ENCODE measurements around the gene CAMSAP1.

The CAMSAP1 gene

GRCh38 chr9:135793221-135794056 is 113.9 kb downstream of the CAMSAP1 start:
- DNase-seq (ENCODE audit: extremely low read depth in 1 of 2, low read depth in 1 of 2) = no peak

DNA sequence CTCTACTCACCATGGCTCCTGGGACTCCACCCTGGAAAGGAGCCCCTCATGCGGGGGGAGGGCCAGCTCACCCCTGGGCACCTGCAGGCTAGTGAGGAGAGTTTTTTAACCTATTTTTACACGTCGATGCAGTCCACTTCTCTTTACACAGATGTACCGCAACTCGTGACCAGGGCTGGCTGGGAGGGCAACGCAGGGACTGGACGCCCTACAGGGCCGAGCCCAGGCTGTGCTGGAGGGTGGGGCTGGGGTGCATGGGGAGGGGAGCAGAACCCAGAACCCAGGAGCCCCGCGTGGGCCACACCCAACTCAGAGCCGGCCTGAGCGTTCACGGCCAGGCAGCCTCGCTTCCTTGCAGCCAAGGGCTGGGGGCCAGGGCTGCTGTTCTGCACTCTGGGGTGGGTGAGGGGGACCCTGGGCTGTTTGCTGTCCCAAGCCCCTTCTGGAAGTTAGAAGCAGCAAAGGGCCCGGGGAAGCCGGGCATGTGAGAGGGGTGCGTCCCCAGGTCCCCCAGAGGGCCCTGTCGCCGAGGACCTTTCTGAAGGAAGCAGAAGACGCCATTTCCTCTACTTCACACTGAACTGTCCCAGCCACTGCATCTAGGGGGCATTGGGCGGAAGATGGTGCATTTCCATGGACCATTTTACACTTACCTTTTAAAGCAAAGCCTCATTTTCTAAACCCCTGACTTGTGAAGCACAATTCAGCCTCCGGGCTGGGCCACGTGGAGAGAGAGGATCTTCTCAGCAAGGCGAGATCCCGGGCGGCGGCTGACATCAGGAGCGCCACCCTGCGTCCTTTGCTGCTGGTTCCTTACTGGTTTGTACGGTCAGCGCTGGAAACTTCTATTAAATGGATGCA is 114.8 kb downstream of the CAMSAP1 start:
- DNase-seq (ENCODE audit: extremely low read depth in 1 of 2, low read depth in 1 of 2) = no peak

GRCh38 chr9:135791431-135792267 is 115.7 kb downstream of the CAMSAP1 start:
- DNase-seq (ENCODE audit: extremely low read depth in 1 of 2, low read depth in 1 of 2) = no peak

DNA sequence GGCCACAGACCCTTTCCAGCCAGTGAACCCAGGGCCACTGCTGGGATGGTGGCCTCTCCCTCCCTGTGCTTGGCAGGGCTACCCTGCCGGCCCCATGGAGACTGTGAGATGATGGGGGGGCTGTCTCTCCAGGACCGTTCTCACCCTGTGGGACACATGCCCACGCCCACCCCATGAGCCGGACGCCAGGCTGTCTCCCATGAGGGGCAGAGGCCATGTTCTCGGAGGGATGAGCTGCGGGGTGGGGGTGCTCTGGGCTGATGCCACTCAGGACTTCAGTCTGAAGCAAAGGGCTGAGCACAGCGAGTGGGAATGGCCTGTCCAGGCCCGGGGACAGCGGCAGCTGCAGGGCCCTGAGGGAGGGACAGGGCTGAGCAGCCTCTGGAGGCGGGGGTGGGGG is 116.5 kb downstream of the CAMSAP1 start:
- DNase-seq (ENCODE audit: extremely low read depth in 1 of 2, low read depth in 1 of 2) = no peak

DNA sequence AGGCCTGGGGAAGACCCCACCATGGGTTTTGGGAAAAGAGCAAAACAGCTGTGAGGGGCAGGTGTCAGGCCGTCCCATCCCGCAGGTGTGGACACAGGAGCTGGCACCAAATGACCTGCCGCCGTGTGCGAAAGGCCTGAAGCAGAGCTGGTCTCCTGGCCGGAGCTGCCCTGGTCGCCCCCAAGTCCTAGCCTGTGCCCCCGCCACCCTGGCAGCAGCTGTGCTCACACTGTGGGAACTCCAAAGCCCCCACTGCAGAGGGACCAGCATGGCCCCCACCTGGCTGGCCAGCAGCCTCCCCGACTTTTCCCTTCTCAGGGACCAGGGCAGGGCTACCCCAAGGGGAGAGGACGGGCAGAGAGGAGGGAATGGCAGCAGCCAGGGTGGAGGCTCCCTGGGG is 117.0 kb downstream of the CAMSAP1 start:
- DNase-seq (ENCODE audit: extremely low read depth in 1 of 2, low read depth in 1 of 2) = no peak

DNA sequence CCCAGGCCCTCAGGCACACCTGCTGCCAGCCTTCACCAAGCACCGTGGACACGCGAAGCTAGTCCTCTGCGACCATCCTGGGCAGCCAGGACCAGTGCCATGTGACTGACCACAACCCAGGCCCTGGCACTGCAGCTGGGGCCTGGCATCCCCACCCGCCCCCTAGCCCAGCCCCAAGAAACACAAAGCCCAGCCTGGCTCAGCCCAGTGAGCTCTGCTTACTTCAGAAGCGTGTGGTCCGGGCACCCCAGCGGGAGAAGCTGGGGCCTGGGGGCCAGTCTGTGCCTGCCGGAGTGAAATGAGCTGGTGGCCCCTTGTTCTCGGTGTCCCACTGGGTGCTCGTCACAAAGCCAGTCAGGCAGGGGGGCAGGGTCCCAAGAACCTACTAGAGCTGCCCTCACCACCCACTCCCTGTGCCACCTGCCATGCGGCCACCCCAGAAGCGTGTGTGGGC is 117.5 kb downstream of the CAMSAP1 start:
- DNase-seq (ENCODE audit: extremely low read depth in 1 of 2, low read depth in 1 of 2) = no peak

- DNase-seq (ENCODE audit: extremely low read depth in 1 of 2, low read depth in 1 of 2) = no peak
Observed at GRCh38 chr9:135788576-135789300, 118.6 kb downstream of the CAMSAP1 start.

GRCh38 chr9:135787776-135788575 is 119.4 kb downstream of the CAMSAP1 start:
- DNase-seq (ENCODE audit: extremely low read depth in 1 of 2, low read depth in 1 of 2) = no peak

- DNase-seq (ENCODE audit: extremely low read depth in 1 of 2, low read depth in 1 of 2) = no peak
Observed at GRCh38 chr9:135787317-135787716, 120.0 kb downstream of the CAMSAP1 start.

DNA sequence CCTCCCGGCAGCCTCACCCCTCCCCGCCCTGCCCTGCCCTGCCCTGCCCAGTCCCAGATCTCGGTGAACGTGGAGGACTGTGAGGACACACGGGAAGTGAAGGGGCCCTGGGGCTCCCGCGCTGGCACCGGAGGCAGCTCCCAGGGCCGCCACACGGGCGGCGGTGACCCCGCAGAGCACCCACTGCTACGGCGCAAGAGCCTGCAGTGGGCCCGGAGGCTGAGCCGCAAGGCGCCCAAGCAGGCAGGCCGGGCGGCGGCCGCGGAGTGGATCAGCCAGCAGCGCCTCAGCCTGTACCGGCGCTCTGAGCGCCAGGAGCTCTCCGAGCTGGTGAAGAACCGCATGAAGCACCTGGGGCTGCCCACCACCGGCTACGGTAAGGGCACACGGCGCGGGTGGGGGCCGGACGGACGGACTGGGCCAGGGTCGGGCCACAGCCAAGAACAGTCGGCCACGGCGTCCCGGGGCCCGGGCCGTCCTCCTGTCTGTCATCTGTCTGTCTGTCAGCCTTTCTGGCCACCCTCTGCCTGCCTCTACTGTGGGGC is 121.1 kb downstream of the CAMSAP1 start:
- no peak for DNase-seq (ENCODE audit: extremely low read depth in 1 of 2, low read depth in 1 of 2)

- DNase-seq (ENCODE audit: extremely low read depth in 1 of 2, low read depth in 1 of 2) = no peak
Observed at GRCh38 chr9:135785013-135785575, 122.3 kb downstream of the CAMSAP1 start.

DNA sequence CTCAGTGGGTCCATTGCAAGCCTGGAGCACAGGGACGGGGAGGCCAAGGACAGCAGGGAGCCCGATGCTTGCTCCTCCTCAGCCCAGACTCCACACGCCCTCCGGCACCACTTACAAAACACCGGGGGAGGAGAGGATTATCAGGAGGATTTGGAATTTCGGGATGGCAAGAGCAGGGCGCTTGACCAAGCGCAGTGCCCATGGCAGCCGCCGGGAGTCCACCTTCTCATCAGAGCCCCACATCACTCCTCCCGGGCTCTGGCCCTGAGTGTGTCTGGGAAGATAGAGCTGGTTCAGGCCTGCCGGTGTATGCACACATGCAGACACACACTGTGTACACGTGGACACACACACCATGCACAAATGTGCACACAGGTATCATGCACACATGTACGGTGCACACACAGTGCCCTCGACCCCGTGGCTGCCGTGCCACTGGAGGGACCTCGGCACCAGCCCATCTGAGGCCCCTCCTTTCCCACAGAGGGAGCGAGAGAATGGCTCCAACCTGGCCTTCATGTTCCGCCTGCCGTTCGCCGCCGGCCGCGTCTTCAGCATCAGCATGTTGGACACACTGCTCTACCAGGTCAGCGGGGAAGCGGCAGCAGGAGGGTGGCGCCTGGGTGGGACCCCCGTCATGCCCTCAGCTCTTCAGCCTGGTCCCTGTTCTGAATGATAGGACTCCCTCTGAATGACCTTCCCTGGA is 123.7 kb downstream of the CAMSAP1 start:
- no peak for DNase-seq (ENCODE audit: extremely low read depth in 1 of 2, low read depth in 1 of 2)

- DNase-seq (ENCODE audit: extremely low read depth in 1 of 2, low read depth in 1 of 2) = no peak
Observed at GRCh38 chr9:135782946-135783345, 124.4 kb downstream of the CAMSAP1 start.

DNA sequence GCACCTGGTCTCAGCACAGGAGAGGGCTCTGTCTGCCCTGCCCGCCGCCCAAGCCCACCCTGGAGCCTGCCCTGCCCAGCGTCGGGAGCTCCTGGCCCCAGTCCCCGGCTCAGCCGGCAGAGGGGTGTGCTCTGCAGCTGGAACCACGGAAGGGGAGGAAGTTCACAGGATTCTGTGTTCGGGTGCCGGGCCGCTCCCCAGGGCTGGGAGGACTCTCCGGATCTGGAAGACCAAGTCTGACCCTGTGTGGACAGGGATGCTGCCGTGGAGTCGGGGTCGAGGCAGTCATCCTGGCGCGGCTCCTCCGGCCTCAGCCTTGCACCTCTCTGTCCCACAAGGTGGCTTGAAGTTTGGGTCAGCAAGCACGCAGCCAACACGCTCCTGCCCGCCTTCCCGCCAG is 126.7 kb downstream of the CAMSAP1 start:
- DNase-seq (ENCODE audit: extremely low read depth in 1 of 2, low read depth in 1 of 2) = no peak

GRCh38 chr9:135780086-135780485 is 127.3 kb downstream of the CAMSAP1 start:
- DNase-seq (ENCODE audit: extremely low read depth in 1 of 2, low read depth in 1 of 2) = no peak

- no peak for DNase-seq (ENCODE audit: extremely low read depth in 1 of 2, low read depth in 1 of 2)
Observed at GRCh38 chr9:135779571-135779970, 127.8 kb downstream of the CAMSAP1 start.

DNA sequence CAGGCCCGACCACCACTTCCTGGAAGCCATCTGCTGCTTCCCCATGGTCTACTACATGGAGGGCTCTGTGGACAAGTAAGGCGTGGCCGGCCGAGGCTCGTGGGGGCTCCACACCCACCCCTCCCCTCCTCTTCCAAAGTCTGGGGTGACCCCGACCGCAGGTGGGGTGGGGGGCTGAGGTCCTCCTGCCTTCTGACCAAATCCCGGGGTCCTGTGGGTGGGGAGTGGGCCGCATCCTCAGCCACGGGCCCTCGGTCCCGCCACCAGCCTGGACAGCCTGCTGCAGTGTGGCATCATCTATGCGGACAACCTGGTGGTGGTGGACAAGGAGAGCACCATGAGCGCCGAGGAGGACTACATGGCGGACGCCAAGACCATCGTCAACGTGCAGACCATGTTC is 128.9 kb downstream of the CAMSAP1 start:
- no peak for DNase-seq (ENCODE audit: extremely low read depth in 1 of 2, low read depth in 1 of 2)

DNA sequence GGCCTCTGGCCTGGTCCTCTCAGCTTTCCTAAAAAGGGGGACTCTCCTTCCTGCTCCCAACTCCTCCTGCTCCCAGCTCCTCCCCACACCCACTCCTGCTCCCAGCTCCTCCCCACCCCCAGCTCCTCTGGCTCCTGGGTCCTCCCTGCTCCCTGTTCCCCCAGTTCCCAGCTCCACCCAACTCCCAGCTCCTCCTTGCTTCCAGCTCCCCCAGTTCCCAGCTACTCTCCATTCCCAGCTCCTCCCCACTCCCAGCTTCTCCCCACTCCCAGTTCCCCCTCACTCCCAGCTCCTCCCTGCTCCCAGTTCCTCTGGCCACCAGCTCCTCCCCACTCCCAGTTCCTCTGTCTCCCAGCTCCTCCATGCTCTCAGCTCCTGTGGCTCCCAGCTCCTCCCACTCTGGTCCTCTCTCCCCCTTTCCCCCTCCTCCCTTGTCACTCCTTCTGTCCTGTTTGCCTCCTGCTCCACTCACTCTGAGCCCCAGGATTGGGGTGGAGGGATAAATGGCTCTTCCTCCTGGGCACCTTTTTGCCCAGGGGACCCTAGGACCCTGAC is 129.6 kb downstream of the CAMSAP1 start:
- DNase-seq (ENCODE audit: extremely low read depth in 1 of 2, low read depth in 1 of 2) = no peak
